ENCODE results near the gene JCHAIN. TPM values are rescaled to one million over a fixed set of nuclear protein-coding genes. Genes with fewer than 3 reads are reported as not detected.
A peak's percentile ranks its signal among the peaks of the same experiment; 100 is the strongest.

JCHAIN gene
- total and polyA plus RNA-seq, 2 of the 13 experiments (the other 11 are each of a cell fraction or from before 2014, with no cell fraction given), result not detected

DNA sequence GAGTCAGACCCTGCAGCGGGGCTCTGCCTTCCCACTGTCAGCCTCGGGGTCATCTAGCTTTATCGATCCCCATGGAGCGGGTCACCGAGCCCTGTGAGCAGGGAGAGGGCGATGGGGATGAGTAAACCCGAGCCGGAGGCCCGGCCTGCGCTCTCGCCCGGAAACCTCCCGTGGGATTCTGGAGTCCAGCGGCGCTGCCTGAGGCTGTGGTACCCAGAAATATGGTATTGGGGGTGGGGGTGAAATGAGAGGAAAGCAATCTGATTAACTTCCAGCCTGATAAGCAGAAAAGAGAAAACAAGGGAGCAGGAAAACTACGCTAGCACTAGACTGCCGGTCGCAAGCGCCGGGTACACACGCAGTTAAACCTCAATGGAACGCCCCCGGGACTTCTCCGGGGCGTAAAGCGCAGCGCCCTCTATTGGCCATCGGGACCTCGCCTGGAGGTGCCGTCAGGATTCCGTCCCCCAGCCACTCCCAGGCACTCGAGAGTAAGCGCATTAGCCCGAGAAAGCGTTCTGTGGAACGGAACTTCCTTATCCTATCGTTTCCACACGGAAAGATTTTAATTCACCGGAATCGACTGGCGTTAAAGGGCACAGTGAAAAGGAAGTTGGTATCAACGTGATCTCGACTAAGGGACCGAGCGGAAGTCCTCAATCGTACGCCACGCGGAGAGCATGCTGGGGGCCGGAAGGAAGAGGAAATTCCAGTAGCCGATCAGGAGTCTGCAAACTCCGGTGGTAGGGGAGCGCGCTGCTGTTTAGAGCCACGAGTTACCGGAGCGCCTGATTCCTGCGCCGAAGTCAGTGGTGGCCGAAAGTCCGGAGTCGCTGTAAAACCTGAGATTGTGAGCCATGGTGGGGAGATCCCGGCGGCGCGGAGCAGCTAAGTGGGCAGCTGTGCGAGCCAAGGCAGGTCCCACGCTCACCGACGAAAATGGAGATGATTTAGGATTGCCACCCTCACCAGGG lies 21.8 kb upstream of the JCHAIN start, which contains the start of gene UTP3 (continued):
- TF ChIP-seq, protein P1, sequence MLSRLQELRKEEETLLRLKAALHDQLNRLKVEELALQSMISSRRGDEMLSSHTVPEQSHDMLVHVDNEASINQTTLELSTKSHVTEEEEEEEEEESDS (CRISPR knock-in tag; IDR thresholded peaks at IDR 0.05; ENCODE audit: borderline replicate concordance), result no peak
- TF ChIP-seq SRSF9 (IDR thresholded peaks at IDR 0.05; ENCODE audit: borderline replicate concordance, insufficient read depth, low read depth, low read length, poor library complexity, severe bottlenecking), result no peak
- TF ChIP-seq KLF16 (CRISPR knock-in tag; IDR thresholded peaks at IDR 0.05), result peak in 1 of 2 experiments; percentile 93; a peak in 2 of 4 replicates
- TF ChIP-seq ZNF180 (CRISPR knock-in tag; IDR thresholded peaks at IDR 0.05; ENCODE audit: borderline replicate concordance, low read depth), result no peak
- TF ChIP-seq PITX1 (CRISPR knock-in tag; IDR thresholded peaks at IDR 0.05), result peak; percentile 87
- TF ChIP-seq ZNF749 (CRISPR knock-in tag; IDR thresholded peaks at IDR 0.05; ENCODE audit: borderline replicate concordance), result peak; percentile 60; the same call in 1 of the 2 replicates
- peak; percentile 93 for TF ChIP-seq ZNF501 (CRISPR knock-in tag; IDR thresholded peaks at IDR 0.05)
- TF ChIP-seq SRY (CRISPR knock-in tag; IDR thresholded peaks at IDR 0.05), result no peak
- TF ChIP-seq ZC3H4 (CRISPR knock-in tag; IDR thresholded peaks at IDR 0.05; ENCODE audit: borderline replicate concordance), result no peak
- TF ChIP-seq HOXA9 (CRISPR knock-in tag; IDR thresholded peaks at IDR 0.05; ENCODE audit: borderline replicate concordance), result peak; percentile 5; the same call in 1 of the 2 replicates
- TF ChIP-seq HNRNPL (IDR thresholded peaks at IDR 0.05; ENCODE audit: low read depth, low read length), result 0 out of 2 replicates have a peak, but pooled peaks have one; percentile 54
- peak; percentile 71; the same call in 1 of the 2 replicates for TF ChIP-seq ZNF230 (CRISPR knock-in tag; IDR thresholded peaks at IDR 0.05)
- peak; percentile 97 for TF ChIP-seq THAP11 (CRISPR knock-in tag; IDR thresholded peaks at IDR 0.05)
- TF ChIP-seq, protein P2, sequence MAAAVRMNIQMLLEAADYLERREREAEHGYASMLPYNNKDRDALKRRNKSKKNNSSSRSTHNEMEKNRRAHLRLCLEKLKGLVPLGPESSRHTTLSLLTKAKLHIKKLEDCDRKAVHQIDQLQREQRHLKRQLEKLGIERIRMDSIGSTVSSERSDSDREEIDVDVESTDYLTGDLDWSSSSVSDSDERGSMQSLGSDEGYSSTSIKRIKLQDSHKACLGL (CRISPR knock-in tag; IDR thresholded peaks at IDR 0.05), result peak; percentile 76
- no peak; the same call in 1 of the 2 replicates for TF ChIP-seq STAT5B (CRISPR knock-in tag; IDR thresholded peaks at IDR 0.05)
- peak; percentile 50; the same call in 1 of the 2 replicates for TF ChIP-seq AHR (CRISPR knock-in tag; IDR thresholded peaks at IDR 0.05)
- TF ChIP-seq ZNF121 (CRISPR knock-in tag; IDR thresholded peaks at IDR 0.05), result peak; percentile 66
- TF ChIP-seq, protein P3, sequence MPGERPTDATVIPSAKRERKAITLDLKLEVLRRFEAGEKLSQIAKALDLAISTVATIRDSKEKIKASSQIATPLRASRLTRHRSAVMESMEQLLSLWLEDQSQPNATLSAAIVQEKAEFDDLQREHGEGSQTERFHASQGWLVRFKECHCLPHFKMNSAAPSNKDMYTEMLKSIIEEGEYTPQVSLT (CRISPR knock-in tag; IDR thresholded peaks at IDR 0.05; ENCODE audit: borderline replicate concordance, low read depth), result no peak
- no peak for TF ChIP-seq ZEB1 (IDR thresholded peaks at IDR 0.05; ENCODE audit: insufficient replicate concordance, low read depth)
- no peak for TF ChIP-seq ZNF468 (CRISPR knock-in tag; IDR thresholded peaks at IDR 0.05)
- TF ChIP-seq KDM4B (CRISPR knock-in tag; IDR thresholded peaks at IDR 0.05), result peak; percentile 87; the same call in 1 of the 2 replicates
- TF ChIP-seq ELF4 (CRISPR knock-in tag; IDR thresholded peaks at IDR 0.05; ENCODE audit: borderline replicate concordance), result no peak
- TF ChIP-seq WIZ (CRISPR knock-in tag; IDR thresholded peaks at IDR 0.05), result no peak
- 0 out of 2 replicates have a peak, but pooled peaks have one; percentile 75 for TF ChIP-seq ZMYM2 (CRISPR knock-in tag; IDR thresholded peaks at IDR 0.05)
- peak; percentile 95 for TF ChIP-seq ZNF124 (CRISPR knock-in tag; IDR thresholded peaks at IDR 0.05)
